Suprapubic skin (tissue), 4 donors: ENCODE measurements around the gene MEX3D. TPM values are rescaled to one million over a fixed set of nuclear protein-coding genes. Genes with fewer than 3 reads are reported as not detected.

Experiments
- DNase-seq, 2 donors: peaks; one replicate each; pipeline ENCODE4 v3.0.0-alpha.2; 2019; ENCODE audit warnings: low spot score in 2 of 2
- H3K27ac ChIP-seq: fragments of 200-600 bp; sonication (generic); one replicate; pipeline ENCODE4 v1.5.1; 2019
- H3K27me3 ChIP-seq: fragments of 200-600 bp; sonication (generic); one replicate; pipeline ENCODE4 v1.5.1; 2019
- H3K36me3 ChIP-seq: fragments of 200-600 bp; sonication (generic); one replicate; pipeline ENCODE4 v1.5.1; 2019
- H3K4me1 ChIP-seq: fragments of 200-600 bp; sonication (generic); one replicate; pipeline ENCODE4 v1.5.1; 2019
- H3K4me3 ChIP-seq: fragments of 200-600 bp; sonication (generic); one replicate; pipeline ENCODE4 v1.5.1; 2019; ENCODE audit warnings: mild to moderate bottlenecking
- H3K9me3 ChIP-seq: fragments of 200-600 bp; sonication (generic); one replicate; pipeline ENCODE4 v1.5.1; 2019
- CTCF ChIP-seq, 2 donors: fragments of 200-600 bp in 1 of 2; fragments of 450-650 bp in 1 of 2; sonication (generic) in 1 of 2; IDR thresholded peaks; one replicate each; pipeline ENCODE4 v1.5.1; 2016 to 2019; ENCODE audit warnings: antibody characterized with exemption in 2 of 2, mild to moderate bottlenecking in 1 of 2, moderate library complexity in 1 of 2
- EP300 ChIP-seq: sonication (generic); formaldehyde crosslinking; IDR thresholded peaks from one replicate; pipeline ENCODE4 v1.6.1; 2017; ENCODE audit warnings: antibody characterized with exemption
- POLR2A ChIP-seq, 2 donors: fragments of 450-650 bp; IDR thresholded peaks; one replicate each; pipeline ENCODE4 v1.6.1; 2017; ENCODE audit warnings: antibody characterized with exemption in 2 of 2, mild to moderate bottlenecking in 2 of 2, moderate library complexity in 2 of 2
- POLR2AphosphoS5 ChIP-seq, 3 donors: sonication (generic); formaldehyde crosslinking; IDR thresholded peaks; one replicate each; pipeline ENCODE4 v1.6.1; 2017; ENCODE audit warnings: antibody characterized with exemption in 3 of 3
- WGBS: methylation state at CpG from one replicate; pipeline ENCODE4 v1.1.5; 2018; 5-methylcytosine and 5-hydroxymethylcytosine counted together
- total RNA-seq, 4 donors: library from RNA; depleted of rRNA; stranded (reverse); fragments of >200 nt; gene quantifications; one replicate each; pipeline ENCODE4 v1.1.0, GENCODE V29; 2016

Gene MEX3D
- total RNA-seq, 4 donors from 2014 or later = 20.1 to 36.4 (median 26.9) TPM

GRCh38 chr19:1509602-1510441 is 58.3 kb downstream of the MEX3D start:
- H3K27ac ChIP-seq = no peak overlapping the region

GRCh38 chr19:1508507-1508856 is 59.6 kb downstream of the MEX3D start:
- H3K4me1 ChIP-seq = peaks cover 47% of the 10 kb centered on the region
- DNase-seq = no peak
- no peak overlapping the region for H3K27ac ChIP-seq
- no peaks in the 10 kb centered on the region for H3K36me3 ChIP-seq
- no peaks in the 10 kb centered on the region for H3K9me3 ChIP-seq
- H3K27me3 ChIP-seq = peaks cover 28% of the 10 kb centered on the region
- 26% methylated on average over 5 of the region's 12 CpGs for WGBS
- peak overlapping the region; percentile 34 for H3K4me3 ChIP-seq
- TF ChIP-seq EP300 = no peak
- TF ChIP-seq POLR2AphosphoS5 (IDR thresholded peaks at IDR 0.05) = no peak
- TF ChIP-seq POLR2A (IDR thresholded peaks at IDR 0.05) = no peak
- TF ChIP-seq CTCF (IDR thresholded peaks at IDR 0.05) = no peak

More at GRCh38 chr19:1509602-1510441, 58.3 kb downstream of the MEX3D start:
- no peak overlapping the region for H3K4me3 ChIP-seq
- DNase-seq = no peak
- H3K4me1 ChIP-seq = peaks cover 45% of the 10 kb centered on the region
- 50% methylated on average over 11 of the region's 11 CpGs for WGBS
- H3K36me3 ChIP-seq = no peaks in the 10 kb centered on the region
- peaks cover 23% of the 10 kb centered on the region for H3K27me3 ChIP-seq
- TF ChIP-seq POLR2A (IDR thresholded peaks at IDR 0.05) (no peak), EP300 (no peak), CTCF (IDR thresholded peaks at IDR 0.05) (no peak), POLR2AphosphoS5 (IDR thresholded peaks at IDR 0.05) (no peak)
- no peaks in the 10 kb centered on the region for H3K9me3 ChIP-seq

- 1% methylated on average over 23 of the region's 46 CpGs for WGBS
- peaks cover 47% of the 10 kb centered on the region for H3K4me1 ChIP-seq
- DNase-seq = peak; percentile 94 to 97
Measured at GRCh38 chr19:1507763-1508506, 60.2 kb downstream of the MEX3D start.

GRCh38 chr19:1507192-1507660 is 60.9 kb downstream of the MEX3D start:
- TF ChIP-seq CTCF (IDR thresholded peaks at IDR 0.05) = no peak
- TF ChIP-seq EP300 = no peak
- TF ChIP-seq POLR2A (IDR thresholded peaks at IDR 0.05) = no peak
- TF ChIP-seq POLR2AphosphoS5 (IDR thresholded peaks at IDR 0.05) = no peak
- whole genome bisulfite sequencing = 58% methylated on average over 18 of the region's 23 CpGs
- Histone ChIP-seq H3K4me3 (peak overlapping the region; percentile 34), H3K27ac (no peak overlapping the region), H3K27me3 (peaks cover 26% of the 10 kb centered on the region), H3K9me3 (no peaks in the 10 kb centered on the region), H3K36me3 (no peaks in the 10 kb centered on the region), H3K4me1 (peaks cover 41% of the 10 kb centered on the region)
- DNase-seq = peak in 1 of 2 donors; percentile 73

More at GRCh38 chr19:1507763-1508506, 60.2 kb downstream of the MEX3D start:
- peak overlapping the region; percentile 34 for H3K4me3 ChIP-seq
- no peaks in the 10 kb centered on the region for H3K9me3 ChIP-seq
- H3K27me3 ChIP-seq = peaks cover 29% of the 10 kb centered on the region
- H3K27ac ChIP-seq = peak overlapping the region; percentile 49
- H3K36me3 ChIP-seq = no peaks in the 10 kb centered on the region
- TF ChIP-seq EP300 = no peak
- peak in 1 of 3 donors; percentile 86 for TF ChIP-seq POLR2AphosphoS5 (IDR thresholded peaks at IDR 0.05)

GRCh38 chr19:1505991-1506881 is 61.9 kb downstream of the MEX3D start:
- Histone ChIP-seq H3K4me1 (peaks cover 35% of the 10 kb centered on the region), H3K4me3 (no peak overlapping the region), H3K36me3 (no peaks in the 10 kb centered on the region), H3K27ac (no peak overlapping the region), H3K27me3 (peaks cover 17% of the 10 kb centered on the region), H3K9me3 (no peaks in the 10 kb centered on the region)
- TF ChIP-seq POLR2A (IDR thresholded peaks at IDR 0.05) = no peak
- no peak for TF ChIP-seq CTCF (IDR thresholded peaks at IDR 0.05)
- no peak for TF ChIP-seq POLR2AphosphoS5 (IDR thresholded peaks at IDR 0.05)
- TF ChIP-seq EP300 = no peak
- peak in 1 of 2 donors; percentile 58 for DNase-seq
- WGBS = 87% methylated on average over 21 of the region's 45 CpGs
